Measurements from ENCODE around the gene DHRS9. TPM values are rescaled to one million over a fixed set of nuclear protein-coding genes. Genes with fewer than 3 reads are reported as not detected.
"Not testable (repeated sequence)": the region's sequence is repeated elsewhere in the genome, so short reads cannot be mapped to it uniquely, and the experiment has no call there.

The DHRS9 gene
- polyA plus RNA-seq, 1 donor (not counting 4 experiments of a cell fraction or from before 2014, with no cell fraction given): 3.3 TPM

GRCh38 chr2:169131587-169132512 is 62.5 kb downstream of the DHRS9 start:
- H3K9me1 ChIP-seq (ENCODE audit: control insufficient read depth, extremely low read depth, insufficient read depth, low read length): no peaks in the 10 kb centered on the region
- dilution Hi-C loops (cut with MboI; ENCODE audit: extremely low pct_ligation_motif_present, low sequenced_read_pairs): no loop called here
- FAIRE-seq (peak; percentile 55), DNase-seq (ENCODE audit: low read depth, low spot score) (peak; percentile 70)
- H3K36me3 ChIP-seq (ENCODE audit: control insufficient read depth in 2 of 2, extremely low read depth in 1 of 2, insufficient read depth in 2 of 2, low read length in 2 of 2): no peaks in the 10 kb centered on the region
- H3K27ac ChIP-seq (ENCODE audit: control insufficient read depth, insufficient read depth, low read length): no peak overlapping the region
- no peak overlapping the region for H2AFZ ChIP-seq (ENCODE audit: control insufficient read depth, low read length)
- no peaks in the 10 kb centered on the region for H3K9me3 ChIP-seq (ENCODE audit: control insufficient read depth, low read depth, low read length)
- no peaks in the 10 kb centered on the region for H4K20me1 ChIP-seq (ENCODE audit: control insufficient read depth, extremely low read depth, insufficient read depth, low read length)
- no peak overlapping the region for H3K9ac ChIP-seq (ENCODE audit: control insufficient read depth, extremely low read depth, insufficient read depth, low read length)
- H3K79me2 ChIP-seq (ENCODE audit: control insufficient read depth, insufficient read depth, low read length): no peaks in the 10 kb centered on the region
- TF ChIP-seq EZH2 (IDR thresholded peaks at IDR 0.05; ENCODE audit: low read length) (no peak), CTCF (optimal IDR thresholded peaks at IDR 0.05 in 1 of 3, IDR thresholded peaks at IDR 0.05 in 1 of 3, conservative IDR thresholded peaks at IDR 0.05 in 1 of 3; ENCODE audit: extremely low read depth in 1 of 3, insufficient read depth in 2 of 3, low read length in 3 of 3) (peak in 2 of 3 experiments; percentile 51 to 75)
- no peak overlapping the region for H3K4me3 ChIP-seq (ENCODE audit: control insufficient read depth in 2 of 3, extremely low read depth in 1 of 3, insufficient read depth in 2 of 3, low read depth in 1 of 3, low read length in 3 of 3)
- H3K27me3 ChIP-seq (ENCODE audit: control insufficient read depth, extremely low read depth, insufficient read depth, low read length): no peaks in the 10 kb centered on the region
- no peak overlapping the region for H3K4me2 ChIP-seq (ENCODE audit: control insufficient read depth, extremely low read depth, insufficient read depth, low read depth, low read length)
- H3K4me1 ChIP-seq (ENCODE audit: control insufficient read depth, extremely low read depth, insufficient read depth, low read length): no peaks in the 10 kb centered on the region

- H3K4me3 ChIP-seq (ENCODE audit: control insufficient read depth in 2 of 3, extremely low read depth in 1 of 3, insufficient read depth in 2 of 3, low read depth in 1 of 3, low read length in 3 of 3); H3K9me1 ChIP-seq (ENCODE audit: control insufficient read depth, extremely low read depth, insufficient read depth, low read length); H3K27me3 ChIP-seq (ENCODE audit: control insufficient read depth, extremely low read depth, insufficient read depth, low read length); dilution Hi-C loops (cut with MboI; ENCODE audit: extremely low pct_ligation_motif_present, low sequenced_read_pairs); H3K79me2 ChIP-seq (ENCODE audit: control insufficient read depth, insufficient read depth, low read length); H3K27ac ChIP-seq (ENCODE audit: control insufficient read depth, insufficient read depth, low read length); H3K4me2 ChIP-seq (ENCODE audit: control insufficient read depth, extremely low read depth, insufficient read depth, low read depth, low read length); H3K9me3 ChIP-seq (ENCODE audit: control insufficient read depth, low read depth, low read length); DNase-seq (ENCODE audit: low read depth, low spot score); FAIRE-seq; H3K4me1 ChIP-seq (ENCODE audit: control insufficient read depth, extremely low read depth, insufficient read depth, low read length); H3K9ac ChIP-seq (ENCODE audit: control insufficient read depth, extremely low read depth, insufficient read depth, low read length); H3K36me3 ChIP-seq (ENCODE audit: control insufficient read depth in 2 of 2, extremely low read depth in 1 of 2, insufficient read depth in 2 of 2, low read length in 2 of 2); H2AFZ ChIP-seq (ENCODE audit: control insufficient read depth, low read length); H4K20me1 ChIP-seq (ENCODE audit: control insufficient read depth, extremely low read depth, insufficient read depth, low read length): not testable (repeated sequence)
These were observed 64.9 kb downstream of the DHRS9 start for GRCh38 chr2:169134272-169134671.

GRCh38 chr2:169136428-169136827 is 67.1 kb downstream of the DHRS9 start:
- H3K79me2 ChIP-seq (ENCODE audit: control insufficient read depth, insufficient read depth, low read length); H3K4me2 ChIP-seq (ENCODE audit: control insufficient read depth, extremely low read depth, insufficient read depth, low read depth, low read length); H3K9ac ChIP-seq (ENCODE audit: control insufficient read depth, extremely low read depth, insufficient read depth, low read length); H4K20me1 ChIP-seq (ENCODE audit: control insufficient read depth, extremely low read depth, insufficient read depth, low read length); dilution Hi-C loops (cut with MboI; ENCODE audit: extremely low pct_ligation_motif_present, low sequenced_read_pairs); DNase-seq (ENCODE audit: low read depth, low spot score); H3K36me3 ChIP-seq (ENCODE audit: control insufficient read depth in 2 of 2, extremely low read depth in 1 of 2, insufficient read depth in 2 of 2, low read length in 2 of 2); H3K9me1 ChIP-seq (ENCODE audit: control insufficient read depth, extremely low read depth, insufficient read depth, low read length); H3K4me3 ChIP-seq (ENCODE audit: control insufficient read depth in 2 of 3, extremely low read depth in 1 of 3, insufficient read depth in 2 of 3, low read depth in 1 of 3, low read length in 3 of 3); H3K4me1 ChIP-seq (ENCODE audit: control insufficient read depth, extremely low read depth, insufficient read depth, low read length); H3K27ac ChIP-seq (ENCODE audit: control insufficient read depth, insufficient read depth, low read length); H2AFZ ChIP-seq (ENCODE audit: control insufficient read depth, low read length); H3K9me3 ChIP-seq (ENCODE audit: control insufficient read depth, low read depth, low read length); FAIRE-seq; H3K27me3 ChIP-seq (ENCODE audit: control insufficient read depth, extremely low read depth, insufficient read depth, low read length): not testable (repeated sequence)
